DOHH2 (cell line): ENCODE measurements around the gene TRAFD1.

Experiments
- EZH2phosphoT487 ChIP-seq: fragments of 200-600 bp; sonication (generic); IDR thresholded peaks from 2 replicates; pipeline ENCODE4 v1.6.1; 2017; ENCODE audit warnings: borderline replicate concordance, mild to moderate bottlenecking, antibody characterized with exemption, low read length, moderate library complexity, mixed read lengths
- TF ChIP-seq, protein P1 (sequence below): fragments of 200-600 bp; sonication (generic); IDR thresholded peaks from one replicate; pipeline ENCODE4 v1.5.1; 2014; ENCODE audit warnings: antibody characterized with exemption, mild to moderate bottlenecking, low read depth, low read length; ENCODE audit not compliant: poor library complexity, severe bottlenecking

DNA sequence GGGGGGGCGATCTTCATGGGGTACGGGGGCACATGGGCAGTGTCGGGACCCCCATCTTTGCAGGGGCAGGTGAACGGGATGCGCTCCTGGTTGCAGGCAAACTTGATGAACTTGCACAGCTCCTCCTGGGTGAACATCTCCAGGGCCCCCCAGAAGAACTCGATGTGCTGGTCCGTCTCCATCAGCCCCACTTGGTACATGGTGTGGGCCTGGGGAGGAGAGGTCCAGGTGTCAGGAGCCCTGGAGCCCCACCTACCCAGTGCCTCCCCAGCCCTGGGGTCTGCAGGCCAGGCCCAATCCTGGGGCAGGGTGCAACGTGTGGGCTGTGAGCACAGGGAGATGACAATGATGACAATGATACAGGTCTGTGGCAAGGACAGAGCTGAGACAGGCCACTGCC is 37.7 kb downstream of the TRAFD1 start:
- TF ChIP-seq, protein P1, sequence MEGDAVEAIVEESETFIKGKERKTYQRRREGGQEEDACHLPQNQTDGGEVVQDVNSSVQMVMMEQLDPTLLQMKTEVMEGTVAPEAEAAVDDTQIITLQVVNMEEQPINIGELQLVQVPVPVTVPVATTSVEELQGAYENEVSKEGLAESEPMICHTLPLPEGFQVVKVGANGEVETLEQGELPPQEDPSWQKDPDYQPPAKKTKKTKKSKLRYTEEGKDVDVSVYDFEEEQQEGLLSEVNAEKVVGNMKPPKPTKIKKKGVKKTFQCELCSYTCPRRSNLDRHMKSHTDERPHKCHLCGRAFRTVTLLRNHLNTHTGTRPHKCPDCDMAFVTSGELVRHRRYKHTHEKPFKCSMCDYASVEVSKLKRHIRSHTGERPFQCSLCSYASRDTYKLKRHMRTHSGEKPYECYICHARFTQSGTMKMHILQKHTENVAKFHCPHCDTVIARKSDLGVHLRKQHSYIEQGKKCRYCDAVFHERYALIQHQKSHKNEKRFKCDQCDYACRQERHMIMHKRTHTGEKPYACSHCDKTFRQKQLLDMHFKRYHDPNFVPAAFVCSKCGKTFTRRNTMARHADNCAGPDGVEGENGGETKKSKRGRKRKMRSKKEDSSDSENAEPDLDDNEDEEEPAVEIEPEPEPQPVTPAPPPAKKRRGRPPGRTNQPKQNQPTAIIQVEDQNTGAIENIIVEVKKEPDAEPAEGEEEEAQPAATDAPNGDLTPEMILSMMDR: no peak
- no peak for TF ChIP-seq EZH2phosphoT487
